GM12892 (cell line): ENCODE data around the gene BPIFA1.

Experiments used
- POLR2A ChIP-seq: IDR thresholded peaks from 2 replicates; pipeline ENCODE4 v1.6.1; 2011; ENCODE audit warnings: low read depth, low read length, control low read depth
- POLR2AphosphoS5 ChIP-seq: IDR thresholded peaks from 2 replicates; pipeline ENCODE4 v1.6.1; 2011; ENCODE audit warnings: low read depth, low read length, control low read depth
- TAF1 ChIP-seq: IDR thresholded peaks from 2 replicates; pipeline ENCODE4 v1.6.1; 2011; ENCODE audit warnings: low read depth, mild to moderate bottlenecking, control low read depth, low read length, borderline replicate concordance

- TF ChIP-seq POLR2A = no peak
- no peak for TF ChIP-seq POLR2AphosphoS5
- TF ChIP-seq TAF1 = no peak
These were observed 23.9 kb upstream of the BPIFA1 start for GRCh38 chr20:33211817-33212424.
